ENCODE data around the gene RAB19.
"Not testable (repeated sequence)": the region's sequence is repeated elsewhere in the genome, so short reads cannot be mapped to it uniquely, and the experiment has no call there.

RAB19 gene

DNA sequence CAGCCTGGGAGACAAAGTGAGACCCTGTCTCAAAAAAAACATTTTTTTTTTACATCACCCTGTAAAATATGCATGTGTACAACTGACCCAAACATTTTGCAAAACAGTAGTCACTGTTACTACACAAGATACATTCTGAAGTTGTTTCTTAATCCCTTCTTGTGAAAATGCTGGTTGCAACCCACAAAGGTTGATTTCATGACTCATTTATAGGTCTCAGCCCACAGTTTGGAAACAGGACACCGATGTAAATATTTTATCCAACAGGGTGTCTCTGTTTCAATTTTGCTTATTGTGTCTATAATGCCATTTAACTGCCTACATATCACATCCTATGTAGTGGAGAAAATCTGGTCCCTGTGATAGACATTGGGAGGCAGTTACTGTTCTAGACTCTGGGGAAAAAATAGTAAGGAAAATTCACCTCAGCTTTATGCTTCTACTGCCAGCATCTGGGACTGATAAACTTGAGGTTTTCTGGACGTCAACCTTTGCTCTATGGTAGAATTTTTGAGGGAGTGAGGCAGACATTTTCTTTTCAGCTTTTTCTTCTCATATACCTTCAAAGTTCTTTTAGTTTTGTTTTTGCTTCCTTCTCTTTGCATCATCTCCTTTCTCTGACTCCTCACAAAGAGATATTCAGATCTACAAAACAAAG is 1.6 kb upstream of the RAB19 start:
- no peak for DNase-seq

DNA sequence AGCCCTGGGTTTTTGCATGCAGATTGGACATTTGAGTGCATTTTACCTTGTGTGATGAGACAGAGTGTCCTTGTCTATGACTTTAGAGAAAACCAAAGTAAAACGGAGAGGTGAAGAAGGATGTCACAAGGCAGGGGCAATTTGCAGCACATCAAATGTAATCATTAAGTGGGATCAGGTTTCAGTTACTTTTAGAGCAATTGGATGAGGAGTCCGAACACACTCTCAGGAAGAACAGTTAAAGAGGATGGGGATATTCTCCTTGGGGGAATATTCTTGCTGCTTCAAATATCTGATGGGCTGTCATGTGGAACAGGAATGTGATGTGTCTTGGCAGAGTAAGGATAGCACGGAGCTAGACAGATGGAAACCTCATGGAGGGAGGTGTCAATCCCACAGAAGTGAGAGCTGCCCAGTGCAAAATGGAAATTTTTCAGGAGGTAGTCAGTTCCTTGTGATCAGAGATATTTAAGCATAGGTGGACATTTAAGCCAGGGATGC is 757 bp downstream of the RAB19 start:
- no peak for DNase-seq

DNA sequence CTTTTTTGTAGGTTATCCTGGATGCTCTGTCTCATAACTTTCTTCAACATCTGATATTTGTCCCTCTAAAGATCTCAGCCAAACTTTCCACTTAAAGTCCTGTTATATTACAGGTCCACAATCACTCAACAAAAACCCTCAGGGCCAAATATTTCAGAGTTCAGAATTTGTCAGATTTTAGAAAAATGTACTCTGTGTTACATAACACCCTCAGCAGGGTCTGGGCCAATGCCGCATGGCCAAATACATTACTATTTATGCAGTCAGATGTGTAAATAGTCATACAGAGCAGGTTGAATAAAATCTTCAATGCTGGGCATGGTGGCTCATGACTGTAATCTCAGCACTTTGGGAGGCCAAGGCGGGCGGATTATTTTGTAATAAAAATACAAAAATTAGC is 11.5 kb downstream of the RAB19 start:
- DNase-seq, result no peak

DNA sequence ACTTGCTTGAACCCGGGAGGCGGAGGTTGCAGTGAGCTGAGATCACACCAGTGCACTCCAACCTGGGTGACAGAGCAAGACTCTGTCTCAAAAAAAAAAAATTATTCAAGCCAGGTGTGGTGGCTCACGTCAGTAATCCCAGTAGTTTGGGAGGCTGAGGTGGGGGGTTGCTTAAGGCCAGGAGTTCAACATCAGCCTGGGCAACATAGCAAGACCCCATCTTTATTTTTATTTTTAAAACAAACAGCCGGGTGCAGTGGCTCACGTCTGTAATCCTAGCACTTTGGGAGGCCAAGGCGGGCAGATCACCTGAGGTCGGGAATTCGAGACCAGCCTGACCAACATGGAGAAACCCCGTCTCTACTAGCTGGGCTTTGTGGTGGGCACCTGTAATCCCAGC is 12.0 kb downstream of the RAB19 start:
- not testable (repeated sequence) for DNase-seq

DNA sequence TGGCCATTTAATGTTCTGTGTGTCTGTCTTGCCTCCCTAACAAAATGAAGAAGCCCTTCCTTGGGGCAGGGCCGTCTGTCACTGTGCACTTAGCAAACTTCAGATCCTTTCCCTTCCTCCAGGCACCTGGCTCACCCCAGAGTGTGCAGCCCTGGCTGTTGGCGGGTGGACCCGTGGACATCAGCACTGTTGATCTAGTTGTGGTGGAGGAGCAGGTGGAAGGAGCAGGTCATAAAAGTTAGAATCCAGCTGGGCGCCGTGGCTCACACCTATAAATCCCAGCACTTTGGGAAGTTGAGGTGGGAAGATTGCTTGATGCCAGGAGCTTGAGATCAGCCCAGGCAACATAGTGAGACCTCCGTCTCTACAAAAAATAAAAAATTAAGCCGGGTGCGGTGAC is 12.7 kb downstream of the RAB19 start:
- DNase-seq, result no peak

DNA sequence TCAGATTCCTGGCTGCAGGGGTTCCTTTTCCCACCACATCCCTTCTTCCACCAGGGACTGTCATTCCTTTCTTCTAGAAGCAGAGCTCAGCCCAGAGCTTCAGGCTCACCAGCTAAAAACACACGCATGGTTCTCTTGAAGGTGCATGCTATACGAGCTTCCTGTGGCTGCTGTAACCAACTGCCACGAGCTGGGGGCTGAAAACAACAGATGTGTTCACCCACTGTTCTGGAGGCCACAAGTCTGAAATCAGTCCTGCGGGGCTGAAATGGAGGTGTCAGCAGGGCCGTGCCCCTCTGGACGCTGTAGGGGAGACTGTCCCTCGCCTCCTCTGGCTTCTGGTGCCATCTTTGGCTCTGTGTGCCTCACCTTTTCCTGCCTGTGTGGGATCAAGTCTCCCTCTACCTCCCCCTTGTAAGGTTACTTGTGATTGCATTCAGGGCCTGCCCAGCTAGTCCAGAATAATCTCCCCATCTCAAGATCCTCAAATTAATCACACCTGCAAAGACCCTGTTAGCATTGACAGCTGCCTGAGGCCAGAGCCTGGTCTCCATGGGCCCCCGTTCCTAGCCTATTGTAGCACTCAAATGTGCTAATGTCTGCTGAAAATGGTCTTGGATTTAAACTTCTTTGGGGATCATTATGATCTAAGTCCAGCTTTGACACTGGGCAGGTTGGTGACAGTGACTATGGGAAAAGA is 13.7 kb downstream of the RAB19 start:
- DNase-seq, result no peak

DNA sequence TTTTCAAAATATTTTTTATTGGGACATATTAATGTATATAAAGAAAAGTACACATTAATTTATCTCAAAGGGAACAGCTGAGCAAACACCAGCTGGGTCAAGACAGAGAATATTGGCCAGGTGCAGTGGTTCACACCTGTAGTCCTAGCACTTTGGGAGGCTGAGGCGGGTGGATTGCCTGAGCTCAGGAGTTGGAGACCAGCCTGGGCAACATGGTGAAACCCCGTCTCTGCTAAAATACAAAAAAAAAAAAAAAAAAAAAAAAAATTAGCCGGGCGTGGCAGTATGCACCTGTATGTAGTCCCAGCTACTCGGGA is 14.3 kb downstream of the RAB19 start:
- DNase-seq, result not testable (repeated sequence)

DNA sequence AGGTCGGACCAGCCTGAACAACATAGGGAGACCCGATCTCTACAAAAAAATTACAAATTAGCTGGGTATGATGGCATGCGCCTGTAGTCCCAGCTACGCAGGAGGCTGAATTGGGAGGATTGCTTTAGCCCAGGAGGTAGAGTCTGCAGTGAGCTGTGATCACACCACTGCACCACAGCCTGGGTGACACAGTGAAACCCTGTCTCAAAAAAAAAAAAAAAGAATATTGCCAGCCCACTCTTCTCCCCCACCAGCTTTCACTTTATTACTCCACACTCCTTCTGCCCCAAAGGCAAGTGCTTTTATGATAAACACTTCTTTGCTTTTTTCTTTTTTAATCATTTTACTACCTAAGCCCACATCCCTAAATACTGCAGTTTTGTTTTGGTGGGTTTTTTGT is 14.8 kb downstream of the RAB19 start:
- no peak for DNase-seq

DNA sequence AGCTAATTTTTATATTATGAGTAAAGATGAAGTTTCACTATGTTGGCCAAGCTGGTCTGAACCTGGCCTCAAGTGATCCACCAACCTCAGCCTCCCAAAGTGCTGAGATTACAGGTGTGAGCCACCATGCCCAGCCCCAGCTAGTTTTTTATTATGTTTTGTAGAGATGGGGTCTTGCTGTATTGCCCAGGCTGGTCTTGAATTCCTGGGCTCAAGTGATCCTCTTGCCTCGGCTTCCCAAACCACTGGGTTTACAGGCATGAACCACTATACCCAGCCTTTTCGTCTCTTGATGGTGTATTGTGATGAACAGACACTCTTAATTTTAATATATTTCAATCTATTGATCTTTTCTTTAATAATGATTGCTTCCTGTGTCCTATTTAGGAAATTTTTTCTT is 17.7 kb downstream of the RAB19 start:
- DNase-seq, result no peak

DNA sequence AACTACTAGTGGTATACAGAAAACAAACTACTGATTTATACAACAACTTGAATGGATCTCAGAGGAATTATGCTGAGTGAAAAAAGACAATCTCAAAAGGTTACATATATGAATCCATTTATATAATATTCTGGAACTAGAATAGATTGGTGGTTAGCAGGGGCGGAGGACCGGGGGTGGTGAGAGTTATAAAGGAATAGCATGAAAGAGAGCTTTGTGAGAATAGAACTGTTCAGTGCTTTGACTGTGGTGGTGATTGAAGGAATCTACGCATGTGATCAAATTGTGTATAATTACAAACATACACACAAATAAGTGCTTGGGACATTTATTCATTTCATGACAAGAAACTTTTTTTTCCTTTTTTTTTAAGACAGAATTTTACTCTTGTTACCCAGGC is 19.6 kb downstream of the RAB19 start:
- no peak for DNase-seq

DNA sequence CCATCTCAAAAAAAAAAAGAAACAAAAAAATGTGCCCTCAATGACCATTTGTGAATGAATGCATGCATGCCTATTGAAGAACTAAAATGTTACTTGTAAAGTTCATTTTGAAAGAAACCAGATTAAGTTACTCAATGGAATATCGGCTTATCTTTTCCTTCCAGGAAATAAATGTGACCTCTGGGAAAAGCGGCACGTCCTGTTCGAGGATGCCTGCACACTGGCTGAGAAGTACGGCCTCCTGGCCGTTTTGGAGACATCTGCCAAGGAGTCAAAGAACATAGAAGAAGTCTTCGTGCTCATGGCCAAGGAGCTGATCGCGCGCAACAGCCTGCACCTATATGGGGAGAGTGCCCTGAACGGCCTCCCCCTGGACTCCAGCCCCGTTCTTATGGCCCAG is 21.9 kb downstream of the RAB19 start:
- no peak for DNase-seq

DNA sequence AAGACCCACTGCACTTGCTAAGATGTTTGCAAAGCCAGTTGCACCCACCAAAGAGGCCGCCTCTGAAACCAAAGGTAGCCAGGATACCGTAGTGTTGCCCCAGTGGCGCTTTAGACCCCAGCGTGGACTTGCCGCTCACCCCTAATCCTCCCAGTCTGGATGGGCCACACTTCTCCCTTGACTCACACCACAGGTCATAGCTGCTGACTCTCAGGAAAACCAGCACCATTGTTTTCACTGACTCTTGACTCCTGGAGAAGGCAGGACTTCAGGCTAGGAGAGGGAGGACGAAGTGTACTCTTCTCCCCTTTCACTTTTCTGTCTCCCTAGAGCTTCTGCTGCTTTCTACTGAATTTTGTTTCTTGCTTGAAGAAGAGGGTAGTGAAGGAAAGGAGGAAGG is 22.3 kb downstream of the RAB19 start:
- no peak for DNase-seq

DNA sequence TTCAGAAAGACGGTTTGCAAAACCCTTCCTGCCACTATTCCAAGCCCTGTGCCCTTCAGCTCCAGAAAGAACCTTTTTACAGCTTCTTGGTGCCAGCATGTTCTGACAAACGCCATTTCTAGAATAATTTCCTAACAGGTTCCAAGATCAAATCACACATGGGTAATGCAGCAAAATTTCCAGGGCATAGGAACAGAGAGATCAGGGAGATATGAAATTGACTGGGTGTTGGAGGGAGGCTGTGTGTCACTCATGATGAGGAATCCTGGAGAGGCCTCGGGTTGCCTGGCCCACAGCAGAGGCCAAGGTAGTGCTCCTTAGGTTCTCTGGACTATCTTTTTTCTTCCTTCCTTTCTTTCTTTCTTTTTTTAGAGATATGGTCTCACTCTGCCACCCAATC is 29.5 kb downstream of the RAB19 start:
- DNase-seq, result no peak

DNA sequence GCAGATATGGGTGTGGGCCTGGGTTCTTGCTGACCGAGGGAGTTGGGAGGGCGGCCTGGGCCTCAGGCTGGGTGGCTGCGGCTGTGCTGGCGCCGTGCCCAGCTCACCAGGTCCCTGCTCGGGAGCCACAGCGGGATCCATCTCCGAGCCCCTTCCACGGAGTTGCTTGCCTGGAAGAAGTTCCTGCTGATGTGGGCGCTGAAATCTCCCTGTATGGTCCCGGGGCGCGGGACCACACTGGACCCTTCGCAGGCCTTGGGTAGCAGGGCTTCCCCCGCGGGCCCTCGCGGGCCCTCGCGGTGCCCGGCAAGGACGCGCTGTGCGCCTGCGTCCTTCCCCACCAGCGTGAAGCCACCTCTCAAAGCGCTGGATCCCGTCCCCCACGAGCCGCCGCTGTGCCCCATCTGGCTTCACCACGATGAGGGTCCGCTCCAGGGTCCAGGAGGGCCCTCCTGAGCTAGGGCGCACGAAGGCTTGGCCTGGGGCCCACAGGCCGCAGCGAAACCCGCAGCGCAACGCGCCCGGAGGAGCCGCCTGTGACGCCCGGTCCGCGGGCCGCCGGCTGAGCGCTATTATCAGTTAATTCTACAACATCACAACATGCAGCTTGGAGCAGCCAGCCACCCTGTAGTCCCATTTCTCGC is 31.5 kb downstream of the RAB19 start:
- DNase-seq, result no peak

DNA sequence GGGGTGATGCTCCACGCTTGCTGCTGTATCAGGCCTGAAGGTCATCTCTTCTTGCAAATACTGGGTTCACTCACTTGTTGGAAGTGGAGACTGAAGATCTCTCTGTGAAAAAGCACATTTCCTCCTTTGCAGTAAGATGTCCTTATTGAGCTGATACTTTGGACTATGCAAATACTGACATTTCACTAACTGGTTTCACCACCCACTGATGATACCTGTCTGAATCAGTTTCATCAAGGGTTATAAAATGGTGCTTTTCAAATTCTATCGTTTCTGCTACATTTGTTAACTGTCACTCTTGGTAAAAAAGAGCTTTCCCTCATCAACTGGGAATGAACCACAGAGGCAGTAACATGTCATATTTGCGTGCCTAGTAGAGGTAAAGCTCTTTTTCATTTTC is 35.5 kb downstream of the RAB19 start:
- no peak for DNase-seq

DNA sequence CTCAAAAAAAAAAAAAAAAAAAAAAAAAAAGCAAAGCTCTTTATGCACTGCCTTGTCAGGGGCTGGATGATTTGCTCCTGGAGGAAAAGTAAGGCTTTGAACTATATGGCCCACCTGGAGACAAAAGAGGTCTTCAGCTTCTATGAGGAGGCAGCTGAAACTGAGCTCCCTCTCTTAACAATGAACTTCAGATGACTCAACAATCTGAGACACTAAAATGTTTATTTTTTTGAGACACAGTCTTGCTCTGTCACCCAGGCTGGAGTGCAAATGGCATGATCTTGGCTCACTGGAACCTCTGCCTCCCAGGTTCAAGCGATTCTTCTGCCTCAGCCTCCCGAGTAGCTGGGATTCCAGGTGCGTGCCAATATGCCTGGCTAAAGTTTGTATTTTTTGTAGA is 36.7 kb downstream of the RAB19 start:
- DNase-seq, result no peak

DNA sequence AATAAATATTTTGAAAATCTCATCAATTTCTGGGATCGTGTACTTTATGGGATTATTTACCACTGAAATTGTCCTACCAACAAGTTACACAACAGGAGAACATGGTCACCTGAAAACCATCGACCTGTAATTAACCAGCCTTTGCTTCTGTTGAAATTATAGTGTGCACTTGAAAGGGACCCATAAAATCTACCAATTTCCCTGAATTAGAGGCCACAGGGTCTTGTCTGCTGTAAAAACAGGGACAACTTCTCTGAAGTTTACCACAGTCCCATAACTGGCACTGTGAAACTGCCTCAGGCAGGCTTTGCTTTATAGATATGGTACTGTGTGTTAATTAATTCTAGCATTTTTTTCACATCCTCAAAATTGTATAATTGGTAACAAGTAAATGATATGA is 37.7 kb downstream of the RAB19 start:
- no peak for DNase-seq

DNA sequence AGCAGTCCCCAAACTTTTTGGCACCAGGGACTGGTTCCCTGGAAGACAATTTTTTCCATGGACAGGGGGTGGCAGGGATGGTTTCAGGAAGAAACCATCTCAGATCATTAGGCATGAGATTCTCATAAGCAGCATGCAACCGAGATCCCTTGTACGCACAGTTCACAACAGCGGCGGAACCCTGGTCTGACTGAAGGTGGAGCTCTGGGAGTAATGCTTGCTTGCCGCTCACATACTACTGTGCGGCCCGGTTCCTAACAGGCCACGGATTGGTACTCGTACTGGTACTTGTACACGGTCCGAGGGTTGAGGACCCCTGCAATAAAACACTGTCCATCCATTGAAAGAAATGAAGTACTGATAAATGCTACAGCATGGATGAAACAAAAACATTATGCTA is 42.6 kb downstream of the RAB19 start:
- no peak for DNase-seq

DNA sequence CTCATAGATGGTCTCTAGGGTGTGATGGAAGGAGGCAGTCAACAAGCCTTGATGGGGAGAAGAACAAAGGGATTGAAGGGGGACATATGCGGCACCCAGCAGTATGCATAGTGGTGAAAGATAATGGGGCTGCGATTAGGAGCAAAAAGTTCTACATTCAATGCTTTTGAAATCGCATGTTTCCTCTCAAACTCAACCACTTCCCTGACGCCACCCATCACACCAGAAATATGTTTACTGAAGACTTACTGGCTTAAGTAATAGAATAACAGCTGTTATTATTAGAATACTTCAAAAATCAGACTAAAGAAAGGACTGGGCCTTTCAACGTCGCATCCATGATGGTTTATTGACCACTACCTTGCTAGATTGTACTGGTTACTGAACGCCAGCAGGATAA is 44.0 kb downstream of the RAB19 start:
- no peak for DNase-seq

DNA sequence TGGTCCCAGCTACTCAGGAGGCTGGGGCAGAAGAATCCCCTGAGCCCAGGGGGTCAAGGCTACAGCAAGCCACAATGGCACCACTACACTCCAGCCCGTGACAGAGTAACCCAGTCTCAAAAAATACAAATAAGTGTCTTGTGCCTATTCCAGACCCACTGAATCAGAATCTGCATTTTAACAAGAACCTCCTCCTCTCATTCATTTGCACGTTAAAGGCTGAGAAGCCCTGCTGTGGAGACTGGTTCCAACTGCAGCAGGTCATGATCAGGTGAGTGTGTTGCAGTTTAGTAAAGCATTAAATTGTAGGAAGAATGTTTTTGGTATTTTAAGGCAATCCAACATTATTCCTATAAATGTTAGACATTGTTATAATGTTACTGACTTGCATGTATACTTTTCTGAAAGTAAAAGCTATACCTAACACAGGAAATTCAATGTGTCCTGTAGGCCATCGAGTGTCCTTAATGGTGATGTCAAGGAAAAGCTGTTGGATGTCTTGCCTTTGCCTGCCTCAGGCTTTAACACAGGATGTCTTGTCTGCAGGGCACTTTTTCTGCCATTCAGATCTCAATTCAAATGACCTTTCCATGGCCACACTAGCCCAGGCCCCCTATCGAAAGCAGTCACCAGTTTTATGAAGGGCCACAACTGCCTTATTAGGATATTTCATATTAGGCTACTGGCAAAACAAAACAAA is 45.1 kb downstream of the RAB19 start:
- DNase-seq, result no peak

DNA sequence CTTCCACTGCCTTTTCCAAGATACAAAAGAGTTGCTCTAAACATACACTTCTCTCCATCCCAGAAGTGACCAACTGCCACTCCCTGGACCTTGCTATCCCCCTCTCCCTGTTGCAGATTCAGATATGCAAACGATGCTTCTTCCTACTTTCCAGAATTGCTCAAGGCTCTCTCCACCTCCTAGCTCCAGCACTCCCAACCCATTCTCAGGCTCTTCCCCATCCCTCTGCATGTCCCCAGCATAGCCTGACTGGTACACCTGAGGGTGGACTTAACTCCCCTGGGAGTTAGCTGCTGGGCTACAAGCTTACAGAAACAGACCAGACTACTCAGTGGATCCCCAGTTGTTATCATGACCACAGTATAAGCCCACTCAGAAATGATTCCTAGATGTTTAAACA is 47.9 kb downstream of the RAB19 start:
- DNase-seq, result no peak

DNA sequence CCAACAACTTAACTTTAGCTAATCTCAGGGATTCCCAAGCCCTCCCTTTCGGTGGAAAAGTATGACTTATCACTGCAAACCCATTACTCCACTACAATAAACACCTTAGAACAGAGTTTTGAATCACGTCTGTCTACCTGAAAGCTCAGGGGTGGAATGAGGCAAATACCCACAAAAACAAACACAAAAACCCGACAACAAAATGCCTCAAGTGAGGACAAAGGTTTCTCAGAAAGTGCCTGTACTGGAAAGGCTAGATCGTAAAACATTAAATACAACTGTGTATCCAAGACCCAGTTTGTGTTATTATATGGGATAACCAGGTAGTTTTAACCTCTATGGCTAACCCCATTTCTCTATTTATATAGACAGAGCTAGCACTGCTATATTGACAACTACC is 49.4 kb downstream of the RAB19 start:
- no peak for DNase-seq

DNA sequence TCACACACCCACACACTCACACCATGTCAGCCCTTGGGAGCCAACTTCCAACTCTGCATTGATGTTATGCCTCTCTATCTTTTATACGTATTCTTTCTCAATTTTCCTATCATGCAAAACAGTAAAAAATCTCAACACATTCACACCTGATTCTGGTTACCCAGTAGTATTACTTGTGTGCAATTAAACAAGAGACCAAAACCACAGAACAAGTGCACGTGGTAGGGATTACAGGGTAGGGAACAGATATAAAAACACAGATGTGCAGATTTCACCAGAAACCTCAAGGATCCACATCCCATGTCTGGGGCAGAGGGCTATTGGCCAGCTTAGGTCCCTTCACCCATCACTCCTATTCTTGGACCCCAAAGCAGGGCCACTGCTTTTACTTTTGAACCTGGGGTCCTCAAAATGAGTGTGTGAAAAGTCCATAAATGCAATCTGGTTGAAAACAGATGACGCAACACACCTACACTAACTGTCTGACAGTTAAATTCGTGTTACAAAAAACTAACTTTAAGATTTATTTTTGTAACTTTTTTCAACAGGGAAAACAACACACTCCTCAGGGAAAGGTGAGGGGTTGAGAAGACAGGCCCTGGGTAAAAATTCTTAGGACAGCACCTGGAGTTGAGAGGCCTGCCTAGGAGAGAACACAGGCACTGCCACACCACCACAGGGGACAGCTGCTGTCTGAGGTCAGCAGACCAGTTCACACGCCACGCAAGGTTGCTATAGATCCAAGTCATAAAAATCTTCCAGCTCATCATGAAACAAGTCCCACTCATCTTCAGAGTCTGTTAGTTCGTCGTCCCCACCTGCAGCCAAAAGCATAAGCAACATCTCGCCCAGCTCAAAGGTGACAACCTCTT is 50.2 kb downstream of the RAB19 start:
- DNase-seq, result not testable (repeated sequence)

Data from CD4-positive, alpha-beta T cell treated with Interleukin-12 subunit alpha and Interleukin-12 subunit beta, for 1 hour (primary cell).